ENCODE results near the gene OSBPL7.

Gene OSBPL7

DNA sequence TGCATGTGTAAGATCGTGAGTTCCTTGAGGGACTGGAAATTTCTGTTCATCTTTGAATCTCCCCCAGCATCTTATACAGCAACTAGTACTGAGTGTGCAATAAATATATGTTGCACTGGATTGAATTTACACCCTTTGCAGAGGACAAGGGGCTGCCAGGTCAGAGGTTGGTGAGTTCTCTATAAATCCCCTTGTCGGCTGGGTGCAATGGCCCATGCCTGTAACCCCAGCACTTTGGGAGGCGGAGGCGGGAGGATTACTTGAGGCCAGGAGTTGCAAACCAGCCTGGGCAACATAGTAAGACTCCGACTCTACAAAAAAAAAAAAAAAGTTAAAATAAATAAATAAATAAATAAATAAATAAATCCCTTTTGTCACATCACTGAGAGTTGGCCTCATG is 38.8 kb upstream of the OSBPL7 start:
- no peak overlapping the region for H3K4ac ChIP-seq (ENCODE audit: low read length)
- no peak overlapping the region for H2BK15ac ChIP-seq (ENCODE audit: low read length)
- H3K27ac ChIP-seq (replicated peaks; ENCODE audit: low read length): no peak overlapping the region
- no peak overlapping the region for H3K9ac ChIP-seq (ENCODE audit: low read depth, low read length, poor library complexity)
- H3K4me2 ChIP-seq (ENCODE audit: insufficient read depth, low read length, poor library complexity, severe bottlenecking): no peak overlapping the region
- H3K36me3 ChIP-seq (replicated peaks in 1 of 2; ENCODE audit: control insufficient read depth in 2 of 2, insufficient read depth in 2 of 2, low read length in 2 of 2): no peaks in the 10 kb centered on the region
- H2BK12ac ChIP-seq (ENCODE audit: low read length): no peak overlapping the region
- no peak overlapping the region for H2BK120ac ChIP-seq (ENCODE audit: low read depth, low read length)
- no peak overlapping the region for H3K4me3 ChIP-seq (ENCODE audit: low read length in 2 of 2)
- no peak overlapping the region for H2BK5ac ChIP-seq (ENCODE audit: low read length)
- H4K8ac ChIP-seq (ENCODE audit: low read depth, low read length): no peak overlapping the region
- no peak for DNase-seq (ENCODE audit: low spot score)
- no peaks in the 10 kb centered on the region for H3K4me1 ChIP-seq (ENCODE audit: control insufficient read depth in 2 of 2, insufficient read depth in 1 of 2, low read depth in 1 of 2, low read length in 2 of 2)
- no peak overlapping the region for H3K18ac ChIP-seq (ENCODE audit: low read length)
- no CpG with 5 or more reads among the region's 5 CpGs for WGBS, 2 donors (ENCODE audit: extremely low coverage in 2 of 2, insufficient read length in 2 of 2, insufficient replicate concordance in 1 of 2)
- peaks cover 0 to 71% (median 10%) of the 10 kb centered on the region in 3 experiments for H3K27me3 ChIP-seq (ENCODE audit: control insufficient read depth in 3 of 3, insufficient read depth in 3 of 3, low read depth in 1 of 3, low read length in 3 of 3)
- no peaks in the 10 kb centered on the region for H3K9me3 ChIP-seq (replicated peaks in 1 of 2; ENCODE audit: control insufficient read depth in 2 of 2, insufficient read depth in 1 of 2, low read depth in 1 of 2, low read length in 2 of 2)
- no peak overlapping the region for H4K91ac ChIP-seq (ENCODE audit: low read depth, low read length, poor library complexity)
- no peaks in the 10 kb centered on the region for H3K79me1 ChIP-seq (ENCODE audit: low read depth, low read length)
- no peak overlapping the region for H2AFZ ChIP-seq (ENCODE audit: low read length)
- H3K14ac ChIP-seq (ENCODE audit: low read length): no peak overlapping the region
- no peak overlapping the region for H2AK5ac ChIP-seq (ENCODE audit: low read depth, low read length)
- H3K23ac ChIP-seq (ENCODE audit: low read depth, low read length, poor library complexity): no peak overlapping the region

DNA sequence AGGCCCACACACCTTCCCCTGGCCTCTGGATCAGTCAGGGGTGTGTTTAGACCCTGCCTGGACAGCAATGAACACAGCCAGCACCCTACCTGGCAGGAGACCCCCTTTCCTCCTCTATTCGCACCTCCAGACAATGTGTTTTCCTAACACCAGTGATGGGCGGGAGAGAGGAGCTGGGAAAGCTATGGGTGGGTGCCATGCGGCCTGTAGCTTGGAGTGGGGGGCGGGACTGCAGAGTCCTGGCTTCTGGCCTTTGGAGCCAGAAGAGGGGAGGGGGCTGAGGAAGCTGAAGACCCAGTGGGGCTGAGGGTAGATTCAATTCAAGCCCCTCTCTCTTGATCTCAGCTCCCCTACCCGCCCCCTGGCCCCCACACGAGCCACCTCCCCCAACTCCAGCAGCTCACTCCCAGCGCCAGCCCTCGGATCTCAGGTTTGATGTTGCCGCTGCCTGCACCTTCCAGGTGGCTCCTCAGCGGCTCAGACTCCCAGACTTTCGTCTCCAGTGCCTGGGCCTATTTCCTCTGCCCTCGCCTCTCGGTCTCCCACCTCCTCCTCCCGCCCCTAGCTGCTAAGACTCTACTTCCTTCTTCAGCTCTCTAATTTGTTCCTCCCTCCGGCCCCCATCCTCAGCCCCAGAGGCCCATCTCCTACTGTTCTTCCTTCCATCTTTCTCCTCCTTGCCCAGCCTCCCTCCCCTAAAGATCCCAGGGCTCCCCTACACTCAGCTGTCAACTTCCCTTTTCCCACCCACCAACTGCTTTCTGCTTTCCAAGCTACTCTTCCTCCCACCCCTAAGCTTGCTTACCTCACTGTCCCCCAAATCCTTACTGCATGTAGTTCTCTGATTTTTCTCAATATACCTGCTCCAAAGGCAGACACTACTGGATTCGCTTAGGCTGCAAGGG is 36.2 kb upstream of the OSBPL7 start:
- Histone ChIP-seq H3K4me2 (ENCODE audit: insufficient read depth, low read length, poor library complexity, severe bottlenecking) (no peak overlapping the region), H3K4me3 (ENCODE audit: low read length in 2 of 2) (no peak overlapping the region), H3K9me3 (replicated peaks in 1 of 2; ENCODE audit: control insufficient read depth in 2 of 2, insufficient read depth in 1 of 2, low read depth in 1 of 2, low read length in 2 of 2) (no peaks in the 10 kb centered on the region), H4K91ac (ENCODE audit: low read depth, low read length, poor library complexity) (no peak overlapping the region), H2AFZ (ENCODE audit: low read length) (no peak overlapping the region), H3K9ac (ENCODE audit: low read depth, low read length, poor library complexity) (no peak overlapping the region), H4K8ac (ENCODE audit: low read depth, low read length) (no peak overlapping the region), H3K18ac (ENCODE audit: low read length) (no peak overlapping the region), H3K4me1 (ENCODE audit: control insufficient read depth in 2 of 2, insufficient read depth in 1 of 2, low read depth in 1 of 2, low read length in 2 of 2) (no peaks in the 10 kb centered on the region), H3K14ac (ENCODE audit: low read length) (no peak overlapping the region), H2AK5ac (ENCODE audit: low read depth, low read length) (peak overlapping the region; percentile 30), H3K27ac (replicated peaks; ENCODE audit: low read length) (no peak overlapping the region), H3K79me1 (ENCODE audit: low read depth, low read length) (no peaks in the 10 kb centered on the region), H3K23ac (ENCODE audit: low read depth, low read length, poor library complexity) (no peak overlapping the region), H2BK15ac (ENCODE audit: low read length) (no peak overlapping the region), H2BK5ac (ENCODE audit: low read length) (no peak overlapping the region), H2BK120ac (ENCODE audit: low read depth, low read length) (no peak overlapping the region), H3K4ac (ENCODE audit: low read length) (no peak overlapping the region), H3K36me3 (replicated peaks in 1 of 2; ENCODE audit: control insufficient read depth in 2 of 2, insufficient read depth in 2 of 2, low read length in 2 of 2) (no peaks in the 10 kb centered on the region), H3K27me3 (ENCODE audit: control insufficient read depth in 3 of 3, insufficient read depth in 3 of 3, low read depth in 1 of 3, low read length in 3 of 3) (peaks cover 9 to 86% (median 34%) of the 10 kb centered on the region in 3 experiments), H2BK12ac (ENCODE audit: low read length) (no peak overlapping the region)
- no peak for DNase-seq (ENCODE audit: low spot score)
- WGBS, 2 donors (ENCODE audit: extremely low coverage in 2 of 2, insufficient read length in 2 of 2, insufficient replicate concordance in 1 of 2): no CpG with 5 or more reads among the region's 16 CpGs

DNA sequence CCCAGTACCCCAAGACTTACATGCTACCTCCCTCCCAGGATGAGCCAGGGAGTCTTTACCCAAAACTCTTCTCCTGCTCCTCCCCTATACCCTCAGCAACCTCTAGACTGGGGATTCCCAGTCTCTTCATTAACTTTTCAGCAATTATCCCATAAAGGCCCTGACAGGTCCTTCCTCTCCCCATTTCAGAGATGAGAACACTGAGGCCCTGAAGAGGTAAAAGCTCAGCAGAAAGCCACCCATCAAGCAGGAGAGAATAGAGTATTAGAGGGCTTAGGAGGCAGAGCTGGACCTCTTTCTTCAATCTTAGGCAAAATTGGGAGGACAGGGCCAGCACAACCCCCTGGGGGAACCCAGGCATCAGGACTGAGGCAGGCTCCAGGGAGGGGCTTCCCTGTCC is 35.2 kb upstream of the OSBPL7 start:
- Histone ChIP-seq H4K8ac (ENCODE audit: low read depth, low read length) (no peak overlapping the region), H2AK5ac (ENCODE audit: low read depth, low read length) (no peak overlapping the region), H2BK5ac (ENCODE audit: low read length) (no peak overlapping the region), H4K91ac (ENCODE audit: low read depth, low read length, poor library complexity) (no peak overlapping the region), H3K14ac (ENCODE audit: low read length) (no peak overlapping the region), H3K9me3 (replicated peaks in 1 of 2; ENCODE audit: control insufficient read depth in 2 of 2, insufficient read depth in 1 of 2, low read depth in 1 of 2, low read length in 2 of 2) (no peaks in the 10 kb centered on the region), H3K4ac (ENCODE audit: low read length) (no peak overlapping the region), H3K9ac (ENCODE audit: low read depth, low read length, poor library complexity) (no peak overlapping the region), H2AFZ (ENCODE audit: low read length) (no peak overlapping the region), H3K18ac (ENCODE audit: low read length) (no peak overlapping the region), H3K4me1 (ENCODE audit: control insufficient read depth in 2 of 2, insufficient read depth in 1 of 2, low read depth in 1 of 2, low read length in 2 of 2) (peaks cover 0 to 4% of the 10 kb centered on the region in 2 donors), H3K27ac (replicated peaks; ENCODE audit: low read length) (no peak overlapping the region), H3K27me3 (ENCODE audit: control insufficient read depth in 3 of 3, insufficient read depth in 3 of 3, low read depth in 1 of 3, low read length in 3 of 3) (peaks cover 15 to 91% (median 44%) of the 10 kb centered on the region in 3 experiments), H3K79me1 (ENCODE audit: low read depth, low read length) (no peaks in the 10 kb centered on the region), H3K23ac (ENCODE audit: low read depth, low read length, poor library complexity) (no peak overlapping the region), H3K4me3 (ENCODE audit: low read length in 2 of 2) (no peak overlapping the region), H3K36me3 (replicated peaks in 1 of 2; ENCODE audit: control insufficient read depth in 2 of 2, insufficient read depth in 2 of 2, low read length in 2 of 2) (no peaks in the 10 kb centered on the region), H2BK15ac (ENCODE audit: low read length) (no peak overlapping the region), H2BK12ac (ENCODE audit: low read length) (no peak overlapping the region), H3K4me2 (ENCODE audit: insufficient read depth, low read length, poor library complexity, severe bottlenecking) (no peak overlapping the region), H2BK120ac (ENCODE audit: low read depth, low read length) (no peak overlapping the region)
- DNase-seq (ENCODE audit: low spot score): no peak

DNA sequence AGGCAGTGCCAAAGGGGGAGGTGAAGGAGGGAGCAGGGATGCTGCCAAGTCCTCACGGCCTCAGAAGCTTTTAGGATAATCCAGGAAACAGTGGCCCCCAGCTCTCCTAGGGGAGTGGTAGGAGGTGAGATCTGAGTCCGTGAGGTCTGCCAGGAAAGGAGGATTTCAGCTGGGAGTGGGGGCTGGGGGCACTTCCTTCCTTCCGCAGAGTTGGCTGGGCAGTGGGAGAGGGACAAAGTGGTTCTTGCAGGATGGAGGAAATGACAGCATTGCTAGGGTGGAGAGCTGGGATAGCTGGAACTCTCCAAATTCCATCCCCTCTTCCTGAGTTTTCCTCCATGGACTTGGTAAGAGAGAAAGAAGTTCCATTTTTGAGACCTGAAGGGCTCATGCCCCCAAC is 34.1 kb upstream of the OSBPL7 start:
- no CpG with 5 or more reads among the region's 3 CpGs for WGBS, 2 donors (ENCODE audit: extremely low coverage in 2 of 2, insufficient read length in 2 of 2, insufficient replicate concordance in 1 of 2)

More for the DNA sequence above, 34.1 kb upstream of the OSBPL7 start:
- Histone ChIP-seq H3K27me3 (ENCODE audit: control insufficient read depth in 3 of 3, insufficient read depth in 3 of 3, low read depth in 1 of 3, low read length in 3 of 3) (peaks cover 18 to 98% (median 51%) of the 10 kb centered on the region in 3 experiments), H2BK12ac (ENCODE audit: low read length) (no peak overlapping the region), H3K4ac (ENCODE audit: low read length) (no peak overlapping the region), H3K14ac (ENCODE audit: low read length) (no peak overlapping the region), H3K4me3 (ENCODE audit: low read length in 2 of 2) (no peak overlapping the region), H3K27ac (replicated peaks; ENCODE audit: low read length) (no peak overlapping the region), H3K4me1 (ENCODE audit: control insufficient read depth in 2 of 2, insufficient read depth in 1 of 2, low read depth in 1 of 2, low read length in 2 of 2) (peaks cover 2 to 8% of the 10 kb centered on the region in 2 donors), H2BK120ac (ENCODE audit: low read depth, low read length) (no peak overlapping the region), H3K79me1 (ENCODE audit: low read depth, low read length) (no peaks in the 10 kb centered on the region), H3K23ac (ENCODE audit: low read depth, low read length, poor library complexity) (no peak overlapping the region), H2AFZ (ENCODE audit: low read length) (no peak overlapping the region), H3K4me2 (ENCODE audit: insufficient read depth, low read length, poor library complexity, severe bottlenecking) (no peak overlapping the region), H3K9me3 (replicated peaks in 1 of 2; ENCODE audit: control insufficient read depth in 2 of 2, insufficient read depth in 1 of 2, low read depth in 1 of 2, low read length in 2 of 2) (no peaks in the 10 kb centered on the region), H4K91ac (ENCODE audit: low read depth, low read length, poor library complexity) (no peak overlapping the region), H3K18ac (ENCODE audit: low read length) (no peak overlapping the region), H3K9ac (ENCODE audit: low read depth, low read length, poor library complexity) (no peak overlapping the region), H2BK15ac (ENCODE audit: low read length) (no peak overlapping the region), H2AK5ac (ENCODE audit: low read depth, low read length) (no peak overlapping the region), H2BK5ac (ENCODE audit: low read length) (no peak overlapping the region), H3K36me3 (replicated peaks in 1 of 2; ENCODE audit: control insufficient read depth in 2 of 2, insufficient read depth in 2 of 2, low read length in 2 of 2) (no peaks in the 10 kb centered on the region), H4K8ac (ENCODE audit: low read depth, low read length) (no peak overlapping the region)
- DNase-seq (ENCODE audit: low spot score): no peak
